Fibroblast of lung (primary cell): Measurements from ENCODE around the gene PCDHA8. TPM values are rescaled to one million over a fixed set of nuclear protein-coding genes. Genes with fewer than 3 reads are reported as not detected.
A peak's percentile ranks its signal among the peaks of the same experiment; 100 is the strongest.
"Not testable (repeated sequence)": the region's sequence is repeated elsewhere in the genome, so short reads cannot be mapped to it uniquely, and the experiment has no call there.

Experiments
- DNase-seq, 2 donors: peaks; one replicate each; pipeline versions ENCODE4 v3.0.0 to v3.0.0-alpha.2; 2010; ENCODE audit warnings: low read depth in 2 of 2
- H2AFZ ChIP-seq: 2 replicates; pipeline ENCODE4 v1.5.1; 2012; ENCODE audit warnings: low read length, control low read depth, inconsistent platforms
- H3K27ac ChIP-seq: 2 replicates; pipeline ENCODE4 v1.5.1; 2011; ENCODE audit warnings: low read length, control low read depth; ENCODE audit not compliant: insufficient read depth
- H3K27me3 ChIP-seq: 2 replicates; pipeline ENCODE4 v1.5.1; 2011; ENCODE audit warnings: mild to moderate bottlenecking, low read length; ENCODE audit not compliant: control insufficient read depth, insufficient read depth
- H3K36me3 ChIP-seq: 2 replicates; pipeline ENCODE4 v1.5.1; 2011; ENCODE audit warnings: low read length; ENCODE audit not compliant: control insufficient read depth, insufficient read depth
- H3K4me1 ChIP-seq: 2 replicates; pipeline ENCODE4 v1.5.1; 2011; ENCODE audit warnings: low read length; ENCODE audit not compliant: control insufficient read depth, insufficient read depth; ENCODE audit errors: extremely low read depth
- H3K4me2 ChIP-seq: 2 replicates; pipeline ENCODE4 v1.5.1; 2011; ENCODE audit warnings: low read length, control low read depth; ENCODE audit not compliant: insufficient read depth; ENCODE audit errors: extremely low read depth
- H3K4me3 ChIP-seq, 4 experiments: fragments of 200-600 bp in 1 of 4; sonication (generic) in 1 of 4; replicated peaks in 1 of 4; 2 replicates each; pipeline ENCODE4 v1.5.1; 2011 to 2016; ENCODE audit warnings: low read length in 4 of 4, low read depth in 3 of 4, mild to moderate bottlenecking in 3 of 4, control low read depth in 2 of 4, inconsistent platforms in 1 of 4, mixed read lengths in 1 of 4; ENCODE audit not compliant: insufficient read depth in 1 of 4; ENCODE audit errors: control extremely low read depth in 1 of 4
- H3K79me2 ChIP-seq: 2 replicates; pipeline ENCODE4 v1.5.1; 2012; ENCODE audit warnings: mild to moderate bottlenecking, low read length, inconsistent platforms; ENCODE audit not compliant: control insufficient read depth, insufficient read depth
- H3K9ac ChIP-seq: 2 replicates; pipeline ENCODE4 v1.5.1; 2011; ENCODE audit warnings: mild to moderate bottlenecking, low read length, control low read depth; ENCODE audit not compliant: insufficient read depth
- H3K9me3 ChIP-seq: 2 replicates; pipeline ENCODE4 v1.5.1; 2012; ENCODE audit warnings: low read depth, low read length; ENCODE audit not compliant: control insufficient read depth, insufficient read depth
- H4K20me1 ChIP-seq: 2 replicates; pipeline ENCODE4 v1.5.1; 2011; ENCODE audit warnings: low read length; ENCODE audit not compliant: control insufficient read depth, insufficient read depth; ENCODE audit errors: extremely low read depth
- EZH2 ChIP-seq: IDR thresholded peaks from 2 replicates; pipeline ENCODE4 v1.5.1; 2012; ENCODE audit warnings: low read length, control low read depth, mild to moderate bottlenecking; ENCODE audit errors: missing control alignments
- polyA plus RNA-seq, 2 donors: library from polyadenylated mRNA; depleted of rRNA in 1 of 2; stranded (reverse) in 1 of 2; unstranded in 1 of 2; fragments of >200 nt; gene quantifications; 2 replicates each; pipeline ENCODE4 v1.2.1, GENCODE V29; 2011 to 2012; ENCODE audit warnings: missing spikeins in 1 of 2
- total RNA-seq: library from RNA; depleted of rRNA; stranded (reverse); fragments of >200 nt; gene quantifications from 2 replicates; pipeline ENCODE4 v1.2.1, GENCODE V29; 2014
- TF ChIP-seq, protein P1 (sequence below), 2 donors: IDR thresholded peaks in 1 of 2; conservative IDR thresholded peaks in 1 of 2; 1 replicate in 1 of 2; 2 replicates in 1 of 2; pipeline ENCODE4 v1.5.1; 2011 to 2012; ENCODE audit warnings: low read length in 2 of 2, control low read depth in 1 of 2, inconsistent platforms in 1 of 2, low read depth in 1 of 2, mild to moderate bottlenecking in 1 of 2

The PCDHA8 gene
- total and polyA plus RNA-seq, 2 donors (not counting 1 experiment from before 2014, with no cell fraction given): 0.33 TPM

DNA sequence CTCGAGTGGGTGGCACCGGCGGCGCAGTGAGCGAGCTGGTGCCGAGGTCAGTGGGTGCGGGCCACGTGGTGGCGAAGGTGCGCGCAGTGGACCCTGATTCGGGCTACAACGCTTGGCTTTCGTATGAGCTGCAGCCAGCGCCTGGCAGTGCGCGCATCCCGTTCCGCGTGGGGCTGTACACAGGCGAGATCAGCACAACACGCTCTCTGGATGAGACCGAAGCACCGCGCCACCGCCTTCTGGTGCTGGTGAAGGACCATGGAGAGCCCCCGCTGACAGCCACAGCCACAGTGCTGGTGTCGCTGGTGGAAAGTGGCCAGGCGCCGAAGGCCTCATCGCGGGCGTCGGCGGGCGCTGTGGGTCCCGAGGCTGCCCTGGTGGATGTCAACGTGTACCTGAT, 17.5 kb upstream of the PCDHA8 start:
- Histone ChIP-seq H3K79me2 (no peaks in the 10 kb centered on the region), H4K20me1 (no peaks in the 10 kb centered on the region), H3K4me1 (no peaks in the 10 kb centered on the region), H2AFZ (no peak overlapping the region), H3K36me3 (no peaks in the 10 kb centered on the region), H3K4me3 (no peak overlapping the region), H3K9ac (no peak overlapping the region), H3K9me3 (no peaks in the 10 kb centered on the region), H3K27ac (no peak overlapping the region), H3K27me3 (no peaks in the 10 kb centered on the region), H3K4me2 (no peak overlapping the region)
- DNase-seq: no peak
- no peak for TF ChIP-seq EZH2
- TF ChIP-seq, protein P1, sequence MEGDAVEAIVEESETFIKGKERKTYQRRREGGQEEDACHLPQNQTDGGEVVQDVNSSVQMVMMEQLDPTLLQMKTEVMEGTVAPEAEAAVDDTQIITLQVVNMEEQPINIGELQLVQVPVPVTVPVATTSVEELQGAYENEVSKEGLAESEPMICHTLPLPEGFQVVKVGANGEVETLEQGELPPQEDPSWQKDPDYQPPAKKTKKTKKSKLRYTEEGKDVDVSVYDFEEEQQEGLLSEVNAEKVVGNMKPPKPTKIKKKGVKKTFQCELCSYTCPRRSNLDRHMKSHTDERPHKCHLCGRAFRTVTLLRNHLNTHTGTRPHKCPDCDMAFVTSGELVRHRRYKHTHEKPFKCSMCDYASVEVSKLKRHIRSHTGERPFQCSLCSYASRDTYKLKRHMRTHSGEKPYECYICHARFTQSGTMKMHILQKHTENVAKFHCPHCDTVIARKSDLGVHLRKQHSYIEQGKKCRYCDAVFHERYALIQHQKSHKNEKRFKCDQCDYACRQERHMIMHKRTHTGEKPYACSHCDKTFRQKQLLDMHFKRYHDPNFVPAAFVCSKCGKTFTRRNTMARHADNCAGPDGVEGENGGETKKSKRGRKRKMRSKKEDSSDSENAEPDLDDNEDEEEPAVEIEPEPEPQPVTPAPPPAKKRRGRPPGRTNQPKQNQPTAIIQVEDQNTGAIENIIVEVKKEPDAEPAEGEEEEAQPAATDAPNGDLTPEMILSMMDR (conservative IDR thresholded peaks at IDR 0.05 in 1 of 2, IDR thresholded peaks at IDR 0.05 in 1 of 2; ENCODE audit: low read depth in 1 of 2, low read length in 2 of 2): no peak

DNA sequence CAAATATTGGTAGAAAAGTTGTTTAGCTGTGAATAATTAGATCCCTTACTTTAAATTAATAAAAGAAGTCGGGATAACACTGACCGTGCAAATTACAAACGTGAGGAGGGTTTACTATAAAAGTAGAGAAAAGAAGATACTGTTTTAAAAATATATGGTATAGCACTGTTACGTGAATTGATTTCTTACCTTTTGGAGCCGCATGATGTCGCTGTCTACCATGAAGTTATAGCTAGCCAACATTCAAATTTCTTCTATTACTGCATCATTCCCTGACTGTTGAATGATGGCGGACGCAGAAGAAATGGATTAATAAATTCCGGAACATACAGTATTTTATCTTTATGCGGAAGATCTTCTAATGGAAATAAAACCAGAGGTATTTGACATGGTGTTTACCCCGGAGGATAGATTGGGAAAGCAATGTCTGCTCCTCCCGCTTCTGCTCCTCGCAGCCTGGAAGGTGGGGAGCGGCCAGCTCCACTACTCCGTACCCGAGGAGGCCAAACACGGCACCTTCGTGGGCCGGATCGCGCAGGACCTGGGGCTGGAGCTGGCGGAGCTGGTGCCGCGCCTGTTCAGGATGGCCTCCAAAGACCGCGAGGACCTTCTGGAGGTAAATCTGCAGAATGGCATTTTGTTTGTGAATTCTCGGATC, 13.2 kb upstream of the PCDHA8 start, which contains the start of gene PCDHA6:
TSS of gene PCDHA6 (plus strand) at position 257 of the 658 bp plus-strand sequence. CDS start at position 389, 132 bp downstream.
- Histone ChIP-seq H3K9ac (no peak within 1 kb of the TSS), H3K27me3 (no peaks in the 10 kb centered on the region), H2AFZ (no peak within 1 kb of the TSS), H3K36me3 (no peaks in the 10 kb centered on the region), H3K9me3 (no peaks in the 10 kb centered on the region), H3K4me2 (no peak within 1 kb of the TSS), H3K27ac (no peak within 1 kb of the TSS), H3K79me2 (no peaks in the 10 kb centered on the region), H3K4me1 (no peaks in the 10 kb centered on the region), H3K4me3 (peak within 1 kb of the TSS in 1 of 4 experiments; percentile 38), H4K20me1 (no peaks in the 10 kb centered on the region)
- TF ChIP-seq EZH2: no peak
- TF ChIP-seq, protein P1 (conservative IDR thresholded peaks at IDR 0.05 in 1 of 2, IDR thresholded peaks at IDR 0.05 in 1 of 2; ENCODE audit: low read depth in 1 of 2, low read length in 2 of 2): no peak
- no peak for DNase-seq

DNA sequence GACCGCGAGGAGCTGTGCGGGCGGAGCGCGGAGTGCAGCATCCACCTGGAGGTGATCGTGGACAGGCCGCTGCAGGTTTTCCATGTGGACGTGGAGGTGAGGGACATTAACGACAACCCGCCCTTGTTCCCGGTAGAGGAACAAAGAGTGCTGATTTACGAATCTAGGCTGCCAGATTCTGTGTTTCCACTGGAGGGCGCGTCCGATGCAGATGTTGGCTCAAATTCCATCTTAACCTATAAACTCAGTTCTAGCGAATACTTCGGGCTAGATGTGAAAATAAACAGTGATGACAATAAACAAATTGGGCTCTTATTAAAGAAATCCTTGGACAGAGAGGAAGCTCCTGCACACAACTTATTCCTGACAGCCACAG, 12.6 kb upstream of the PCDHA8 start:
- Histone ChIP-seq H3K4me1 (no peaks in the 10 kb centered on the region), H3K4me2 (no peak overlapping the region), H4K20me1 (no peaks in the 10 kb centered on the region), H3K36me3 (no peaks in the 10 kb centered on the region), H3K27ac (no peak overlapping the region), H3K79me2 (no peaks in the 10 kb centered on the region), H3K9ac (no peak overlapping the region), H3K27me3 (no peaks in the 10 kb centered on the region), H3K9me3 (no peaks in the 10 kb centered on the region), H3K4me3 (peak overlapping the region in 1 of 4 experiments; percentile 38), H2AFZ (no peak overlapping the region)
- TF ChIP-seq, protein P1 (conservative IDR thresholded peaks at IDR 0.05 in 1 of 2, IDR thresholded peaks at IDR 0.05 in 1 of 2; ENCODE audit: low read depth in 1 of 2, low read length in 2 of 2): no peak
- TF ChIP-seq EZH2: no peak
- DNase-seq: no peak

DNA sequence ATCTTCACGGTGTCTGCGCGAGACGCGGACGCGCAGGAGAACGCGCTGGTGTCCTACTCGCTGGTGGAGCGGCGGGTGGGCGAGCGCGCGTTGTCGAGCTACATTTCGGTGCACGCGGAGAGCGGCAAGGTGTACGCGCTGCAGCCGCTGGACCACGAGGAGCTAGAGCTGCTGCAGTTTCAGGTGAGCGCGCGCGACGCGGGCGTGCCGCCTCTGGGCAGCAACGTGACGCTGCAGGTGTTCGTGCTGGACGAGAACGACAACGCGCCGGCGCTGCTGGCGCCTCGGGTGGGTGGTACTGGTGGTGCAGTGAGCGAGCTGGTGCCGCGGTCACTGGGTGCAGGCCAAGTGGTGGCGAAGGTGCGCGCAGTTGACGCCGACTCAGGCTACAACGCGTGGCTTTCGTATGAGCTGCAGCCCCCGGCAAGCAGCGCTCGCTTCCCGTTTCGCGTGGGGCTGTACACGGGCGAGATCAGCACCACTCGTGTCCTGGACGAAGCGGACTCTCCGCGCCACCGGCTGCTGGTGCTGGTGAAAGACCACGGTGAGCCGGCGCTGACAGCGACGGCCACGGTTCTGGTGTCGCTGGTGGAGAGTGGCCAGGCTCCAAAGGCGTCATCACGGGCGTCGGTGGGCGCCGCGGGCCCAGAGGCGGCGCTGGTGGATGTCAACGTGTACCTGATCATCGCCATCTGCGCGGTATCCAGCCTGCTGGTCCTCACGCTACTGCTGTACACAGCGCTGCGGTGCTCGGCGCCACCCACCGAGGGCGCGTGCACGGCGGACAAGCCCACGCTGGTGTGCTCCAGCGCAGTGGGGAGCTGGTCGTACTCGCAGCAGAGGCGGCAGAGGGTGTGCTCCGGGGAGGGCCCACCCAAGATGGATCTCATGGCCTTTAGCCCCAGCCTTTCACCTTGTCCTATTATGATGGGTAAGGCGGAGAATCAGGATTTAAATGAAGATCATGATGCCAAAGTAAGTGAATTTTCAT, 11.2 kb upstream of the PCDHA8 start:
- DNase-seq, H4K20me1 ChIP-seq, H3K9me3 ChIP-seq, H3K9ac ChIP-seq, H3K27me3 ChIP-seq, H3K79me2 ChIP-seq, H3K4me2 ChIP-seq, H3K36me3 ChIP-seq, H3K4me3 ChIP-seq, H2AFZ ChIP-seq, H3K27ac ChIP-seq, H3K4me1 ChIP-seq: not testable (repeated sequence)
